ENCODE results near the gene UQCR10.

Gene UQCR10

DNA sequence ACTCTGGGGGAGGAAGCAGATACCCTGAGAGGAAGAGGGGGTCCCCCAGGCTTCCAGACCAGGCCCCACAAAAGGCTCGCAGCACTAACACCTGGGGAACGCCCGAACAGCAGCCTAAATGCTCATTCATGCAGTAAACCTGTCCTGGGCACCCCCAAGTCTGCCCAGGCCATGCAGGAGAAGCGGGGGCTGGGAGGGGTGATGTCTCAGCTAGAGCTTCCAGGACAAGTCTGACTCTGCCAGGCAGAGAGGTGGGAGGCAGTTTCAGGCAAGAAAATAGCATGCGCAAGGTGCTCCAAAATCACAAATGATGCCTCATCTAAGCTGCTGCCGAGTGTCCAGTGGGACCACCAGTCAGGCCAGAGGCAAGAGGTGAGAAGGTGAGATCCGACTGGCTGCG is 32.8 kb upstream of the UQCR10 start:
- Histone ChIP-seq H3K4me1 (ENCODE audit: control insufficient read depth, low read length) (no peaks in the 10 kb centered on the region), H4K20me1 (ENCODE audit: control insufficient read depth, insufficient read depth, low read depth, low read length) (no peaks in the 10 kb centered on the region), H3K4me3 (ENCODE audit: low read length) (no peak overlapping the region), H3K4me2 (ENCODE audit: low read length) (no peak overlapping the region), H3K9me2 (replicated peaks; ENCODE audit: control insufficient read depth, low read length) (no peaks in the 10 kb centered on the region), H3K27ac (ENCODE audit: low read depth, low read length) (no peak overlapping the region), H3K9me3 (ENCODE audit: control insufficient read depth, insufficient read depth, low read length) (no peaks in the 10 kb centered on the region), H3K27me3 (ENCODE audit: control insufficient read depth, low read length) (no peaks in the 10 kb centered on the region), H3F3A (ENCODE audit: control insufficient read depth, insufficient read depth) (no peaks in the 10 kb centered on the region), H3K79me2 (ENCODE audit: control insufficient read depth, low read length) (no peaks in the 10 kb centered on the region), H3K36me3 (ENCODE audit: control insufficient read depth, low read length) (no peaks in the 10 kb centered on the region)
- TF ChIP-seq EZH2phosphoT487 (IDR thresholded peaks at IDR 0.05; ENCODE audit: borderline replicate concordance, low read length): no peak
- TF ChIP-seq, protein P1, sequence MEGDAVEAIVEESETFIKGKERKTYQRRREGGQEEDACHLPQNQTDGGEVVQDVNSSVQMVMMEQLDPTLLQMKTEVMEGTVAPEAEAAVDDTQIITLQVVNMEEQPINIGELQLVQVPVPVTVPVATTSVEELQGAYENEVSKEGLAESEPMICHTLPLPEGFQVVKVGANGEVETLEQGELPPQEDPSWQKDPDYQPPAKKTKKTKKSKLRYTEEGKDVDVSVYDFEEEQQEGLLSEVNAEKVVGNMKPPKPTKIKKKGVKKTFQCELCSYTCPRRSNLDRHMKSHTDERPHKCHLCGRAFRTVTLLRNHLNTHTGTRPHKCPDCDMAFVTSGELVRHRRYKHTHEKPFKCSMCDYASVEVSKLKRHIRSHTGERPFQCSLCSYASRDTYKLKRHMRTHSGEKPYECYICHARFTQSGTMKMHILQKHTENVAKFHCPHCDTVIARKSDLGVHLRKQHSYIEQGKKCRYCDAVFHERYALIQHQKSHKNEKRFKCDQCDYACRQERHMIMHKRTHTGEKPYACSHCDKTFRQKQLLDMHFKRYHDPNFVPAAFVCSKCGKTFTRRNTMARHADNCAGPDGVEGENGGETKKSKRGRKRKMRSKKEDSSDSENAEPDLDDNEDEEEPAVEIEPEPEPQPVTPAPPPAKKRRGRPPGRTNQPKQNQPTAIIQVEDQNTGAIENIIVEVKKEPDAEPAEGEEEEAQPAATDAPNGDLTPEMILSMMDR (IDR thresholded peaks at IDR 0.05; ENCODE audit: low read depth, low read length, poor library complexity, severe bottlenecking): no peak

DNA sequence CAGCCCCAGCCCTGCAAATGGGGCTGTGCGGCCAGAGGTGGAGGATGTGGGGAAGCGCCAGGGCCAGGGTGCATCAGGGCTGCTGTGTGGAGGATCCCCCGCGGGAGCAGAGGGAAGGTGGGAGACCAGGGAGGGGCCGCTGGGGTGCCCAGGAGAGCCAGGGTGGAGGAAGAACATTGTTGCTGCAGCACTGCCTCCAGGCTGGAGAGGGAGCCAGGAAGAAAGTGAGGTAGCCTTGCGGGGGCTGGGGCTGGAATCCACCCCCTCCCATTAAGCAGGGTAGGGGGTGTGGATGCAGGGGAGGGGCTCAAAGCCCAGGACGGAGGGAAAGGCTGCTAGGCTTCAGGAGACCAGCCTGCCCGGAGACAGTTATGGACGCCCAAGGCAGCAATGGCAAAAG is 32.3 kb upstream of the UQCR10 start:
- H3K9me2 ChIP-seq (replicated peaks; ENCODE audit: control insufficient read depth, low read length): no peaks in the 10 kb centered on the region
- H4K20me1 ChIP-seq (ENCODE audit: control insufficient read depth, insufficient read depth, low read depth, low read length): no peaks in the 10 kb centered on the region
- H3K27ac ChIP-seq (ENCODE audit: low read depth, low read length): no peak overlapping the region
- TF ChIP-seq, protein P1 (IDR thresholded peaks at IDR 0.05; ENCODE audit: low read depth, low read length, poor library complexity, severe bottlenecking): no peak
- TF ChIP-seq EZH2phosphoT487 (IDR thresholded peaks at IDR 0.05; ENCODE audit: borderline replicate concordance, low read length): no peak
- no peaks in the 10 kb centered on the region for H3K79me2 ChIP-seq (ENCODE audit: control insufficient read depth, low read length)
- no peaks in the 10 kb centered on the region for H3K4me1 ChIP-seq (ENCODE audit: control insufficient read depth, low read length)
- H3K36me3 ChIP-seq (ENCODE audit: control insufficient read depth, low read length): no peaks in the 10 kb centered on the region
- H3K4me3 ChIP-seq (ENCODE audit: low read length): no peak overlapping the region
- H3K4me2 ChIP-seq (ENCODE audit: low read length): no peak overlapping the region
- H3K9me3 ChIP-seq (ENCODE audit: control insufficient read depth, insufficient read depth, low read length): no peaks in the 10 kb centered on the region
- no peaks in the 10 kb centered on the region for H3F3A ChIP-seq (ENCODE audit: control insufficient read depth, insufficient read depth)
- H3K27me3 ChIP-seq (ENCODE audit: control insufficient read depth, low read length): no peaks in the 10 kb centered on the region

DNA sequence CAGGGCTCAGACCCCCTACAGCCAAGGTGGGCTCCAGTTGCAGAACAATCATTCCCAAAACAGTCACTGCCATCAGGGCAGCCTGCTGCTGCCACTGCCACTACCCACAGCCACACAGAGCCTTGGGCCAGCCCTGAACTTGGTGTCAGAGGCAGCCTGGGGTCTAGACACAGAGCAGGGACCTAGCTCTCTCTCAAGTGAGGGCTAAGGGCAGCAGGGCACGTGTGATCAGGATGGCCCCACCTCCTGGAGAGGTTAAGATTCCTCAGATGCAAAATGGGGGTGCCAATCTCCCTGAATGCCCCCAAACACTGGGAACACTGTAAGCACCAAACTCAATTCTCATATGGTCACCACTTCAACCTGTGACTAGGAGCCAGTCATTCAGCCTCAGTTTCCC is 31.8 kb upstream of the UQCR10 start:
- H3K4me3 ChIP-seq (ENCODE audit: low read length): no peak overlapping the region
- H3K27ac ChIP-seq (ENCODE audit: low read depth, low read length): no peak overlapping the region
- no peaks in the 10 kb centered on the region for H3K36me3 ChIP-seq (ENCODE audit: control insufficient read depth, low read length)
- H4K20me1 ChIP-seq (ENCODE audit: control insufficient read depth, insufficient read depth, low read depth, low read length): no peaks in the 10 kb centered on the region
- TF ChIP-seq, protein P1 (IDR thresholded peaks at IDR 0.05; ENCODE audit: low read depth, low read length, poor library complexity, severe bottlenecking): no peak
- no peak for TF ChIP-seq EZH2phosphoT487 (IDR thresholded peaks at IDR 0.05; ENCODE audit: borderline replicate concordance, low read length)
- H3F3A ChIP-seq (ENCODE audit: control insufficient read depth, insufficient read depth): no peaks in the 10 kb centered on the region
- H3K4me2 ChIP-seq (ENCODE audit: low read length): no peak overlapping the region
- H3K9me2 ChIP-seq (replicated peaks; ENCODE audit: control insufficient read depth, low read length): no peaks in the 10 kb centered on the region
- H3K79me2 ChIP-seq (ENCODE audit: control insufficient read depth, low read length): no peaks in the 10 kb centered on the region
- H3K9me3 ChIP-seq (ENCODE audit: control insufficient read depth, insufficient read depth, low read length): no peaks in the 10 kb centered on the region
- no peaks in the 10 kb centered on the region for H3K4me1 ChIP-seq (ENCODE audit: control insufficient read depth, low read length)
- no peaks in the 10 kb centered on the region for H3K27me3 ChIP-seq (ENCODE audit: control insufficient read depth, low read length)
